Measurements from ENCODE around the gene DNAJB2.
"Not testable (repeated sequence)": the region's sequence is repeated elsewhere in the genome, so short reads cannot be mapped to it uniquely, and the experiment has no call there.

The DNAJB2 gene

DNA sequence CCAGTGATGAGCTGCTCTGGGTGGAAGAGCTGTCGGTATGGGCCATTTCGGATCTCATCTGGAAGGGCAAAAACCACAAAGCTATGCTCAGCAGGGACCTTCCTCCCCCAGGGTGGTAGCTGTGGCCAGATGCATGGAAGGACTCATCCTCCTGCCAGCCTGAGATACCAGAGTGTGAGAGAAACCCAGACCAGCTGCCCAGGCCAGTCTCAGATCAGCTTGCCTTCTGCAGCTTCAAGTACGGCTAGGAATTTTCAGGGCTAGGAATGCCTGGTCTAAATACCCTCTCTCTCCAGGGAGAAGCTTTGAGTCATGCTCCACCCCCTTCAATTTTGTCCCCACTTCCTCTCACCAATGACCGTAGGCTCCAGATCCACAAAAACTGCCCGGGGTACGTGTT lies 27.5 kb upstream of the DNAJB2 start:
- TF ChIP-seq POLR2A (IDR thresholded peaks at IDR 0.05; ENCODE audit: low read depth, low read length): no peak
- DNase-seq (ENCODE audit: insufficient read length, low spot score) (no peak), FAIRE-seq (no peak)

DNA sequence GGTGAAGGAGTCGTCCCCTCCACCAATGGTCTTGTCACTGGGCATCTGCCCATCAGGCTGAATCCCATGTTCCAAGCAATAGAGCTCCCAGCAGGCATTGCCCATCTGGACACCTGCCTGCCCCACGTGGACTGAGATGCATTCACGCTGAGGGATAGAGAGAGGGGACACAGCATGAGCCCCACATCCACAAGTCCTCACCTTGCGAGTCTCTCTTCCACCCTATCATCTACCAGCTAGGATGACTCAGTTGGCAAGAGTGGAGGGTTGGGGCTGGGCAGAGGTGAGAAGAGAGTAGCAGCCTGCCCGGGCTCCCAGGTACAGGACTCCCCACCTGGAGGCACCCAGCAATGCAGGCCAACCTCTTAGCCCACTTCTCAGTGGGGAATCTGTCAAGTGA lies 27.1 kb upstream of the DNAJB2 start:
- FAIRE-seq: no peak

DNA sequence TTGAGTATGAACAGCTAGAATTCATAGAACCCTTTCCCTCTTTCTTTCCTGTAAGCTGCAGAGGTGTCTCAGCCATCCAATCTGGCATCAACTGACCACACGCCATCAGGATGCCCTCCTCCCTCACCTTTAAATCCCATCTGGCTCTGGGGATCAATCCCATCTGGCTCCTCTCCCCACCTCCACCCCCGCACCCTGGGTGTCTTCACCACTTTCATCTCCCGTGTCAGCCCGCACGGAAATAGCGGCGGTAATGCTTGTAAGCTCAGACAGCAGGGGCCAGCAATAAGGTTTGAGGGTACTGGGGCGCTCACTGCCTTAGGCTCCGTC lies 26.6 kb upstream of the DNAJB2 start:
- DNase-seq (ENCODE audit: insufficient read length, low spot score) (no peak), FAIRE-seq (no peak)
- TF ChIP-seq POLR2A (IDR thresholded peaks at IDR 0.05; ENCODE audit: low read depth, low read length): no peak

More for the DNA sequence above, 27.1 kb upstream of the DNAJB2 start:
- no peak for DNase-seq (ENCODE audit: insufficient read length, low spot score)
- TF ChIP-seq POLR2A (IDR thresholded peaks at IDR 0.05; ENCODE audit: low read depth, low read length): no peak

DNA sequence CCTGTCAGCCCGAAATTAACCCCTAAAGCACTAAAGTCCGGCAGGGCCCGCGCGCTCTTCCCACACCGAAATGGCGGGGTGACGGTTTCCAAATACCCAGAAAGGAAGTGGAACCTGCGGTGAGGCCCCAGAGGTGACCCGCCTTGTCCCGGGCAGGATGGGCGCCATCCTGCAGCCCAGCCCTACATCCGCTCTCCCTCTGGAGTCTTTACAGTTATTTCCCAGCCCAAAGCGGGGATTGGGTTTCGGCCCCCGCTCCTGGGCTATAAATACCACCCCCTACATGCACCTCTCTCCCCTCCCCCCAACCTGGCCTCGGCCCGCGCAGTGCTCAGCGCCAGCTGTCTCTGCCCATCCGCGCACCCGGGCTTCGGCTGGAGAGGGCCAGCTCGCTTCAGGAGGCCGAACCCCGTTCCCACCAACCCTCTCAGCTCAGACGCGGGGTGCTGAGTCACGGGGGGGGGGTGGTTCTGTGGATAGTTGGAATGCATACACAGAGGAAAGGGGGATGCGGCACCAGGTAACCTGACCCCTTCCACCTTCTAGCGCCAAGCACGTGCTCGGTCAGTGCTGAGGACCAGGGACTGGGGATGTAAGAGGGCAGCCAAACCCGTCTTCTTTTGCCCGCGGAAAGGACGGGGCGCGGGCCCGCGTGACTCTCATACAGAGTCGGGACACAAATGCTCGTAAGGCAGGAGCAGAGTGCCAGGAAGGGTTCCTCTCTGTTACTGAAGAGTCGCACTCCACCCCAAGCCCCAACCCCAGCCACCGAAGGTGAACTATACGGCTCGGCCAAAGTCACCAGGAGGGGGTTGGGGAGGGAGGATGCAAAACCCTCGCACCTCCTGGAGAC lies 26.0 kb upstream of the DNAJB2 start, which contains the start of gene TUBA4B:
TSS of gene TUBA4B (plus strand) at position 344 of the 853 bp plus-strand sequence. CDS start at position 509, 165 bp downstream.
- DNase-seq (ENCODE audit: insufficient read length, low spot score) (no peak), FAIRE-seq (no peak)

DNA sequence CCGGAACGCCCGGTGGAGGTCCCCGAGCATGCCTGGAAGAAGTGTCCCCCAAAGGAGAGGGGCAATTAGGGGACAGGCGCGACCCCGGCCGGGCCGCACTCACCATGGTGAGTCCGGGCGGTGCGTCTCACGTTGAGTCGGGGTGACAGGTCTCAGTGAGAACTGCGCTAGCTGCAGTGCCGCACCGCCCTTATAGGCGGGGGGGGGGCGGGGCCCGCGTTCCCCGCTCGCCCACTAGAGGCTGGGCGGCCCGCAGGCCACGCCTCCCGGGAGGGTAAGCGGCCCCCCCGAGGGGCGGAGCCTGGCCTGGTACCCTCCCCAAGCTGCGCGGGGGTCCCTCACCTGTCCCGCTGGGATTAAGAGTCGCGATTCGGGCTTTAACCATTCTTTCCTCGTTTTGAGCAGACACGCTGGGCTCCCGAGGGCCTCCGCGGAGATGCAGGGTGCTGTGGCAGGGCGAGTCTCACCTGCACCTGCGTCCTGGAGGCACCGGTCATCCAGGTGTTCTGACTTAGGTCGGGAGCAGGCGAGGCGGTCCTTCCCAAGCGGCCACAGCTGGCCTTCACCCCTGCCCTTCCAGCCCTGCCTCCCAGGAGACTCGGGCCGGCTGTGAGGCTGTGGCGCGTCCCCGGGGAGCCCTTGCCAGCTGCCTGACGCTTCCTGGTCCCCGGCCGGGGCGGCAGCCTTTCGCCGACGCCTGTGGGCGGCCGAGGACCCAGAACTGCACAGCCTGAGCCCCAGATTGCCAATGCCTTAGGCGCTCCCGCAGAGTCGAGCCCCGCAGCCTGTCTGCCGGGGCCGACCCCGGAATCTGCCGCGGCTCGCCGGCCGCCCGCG lies 25.2 kb upstream of the DNAJB2 start, which contains the start of gene TUBA4A:
TSS of gene TUBA4A (minus strand) at position 166 of the 837 bp plus-strand sequence. CDS start at position 106, 60 bp downstream.
- FAIRE-seq (no peak), DNase-seq (ENCODE audit: insufficient read length, low spot score) (peak; percentile 78)
- peak; percentile 96 for TF ChIP-seq POLR2A (IDR thresholded peaks at IDR 0.05; ENCODE audit: low read depth, low read length)

More for the DNA sequence above, 26.0 kb upstream of the DNAJB2 start, which contains the start of gene TUBA4B:
- no peak; the same call in 1 of the 2 replicates for TF ChIP-seq POLR2A (IDR thresholded peaks at IDR 0.05; ENCODE audit: low read depth, low read length)

DNA sequence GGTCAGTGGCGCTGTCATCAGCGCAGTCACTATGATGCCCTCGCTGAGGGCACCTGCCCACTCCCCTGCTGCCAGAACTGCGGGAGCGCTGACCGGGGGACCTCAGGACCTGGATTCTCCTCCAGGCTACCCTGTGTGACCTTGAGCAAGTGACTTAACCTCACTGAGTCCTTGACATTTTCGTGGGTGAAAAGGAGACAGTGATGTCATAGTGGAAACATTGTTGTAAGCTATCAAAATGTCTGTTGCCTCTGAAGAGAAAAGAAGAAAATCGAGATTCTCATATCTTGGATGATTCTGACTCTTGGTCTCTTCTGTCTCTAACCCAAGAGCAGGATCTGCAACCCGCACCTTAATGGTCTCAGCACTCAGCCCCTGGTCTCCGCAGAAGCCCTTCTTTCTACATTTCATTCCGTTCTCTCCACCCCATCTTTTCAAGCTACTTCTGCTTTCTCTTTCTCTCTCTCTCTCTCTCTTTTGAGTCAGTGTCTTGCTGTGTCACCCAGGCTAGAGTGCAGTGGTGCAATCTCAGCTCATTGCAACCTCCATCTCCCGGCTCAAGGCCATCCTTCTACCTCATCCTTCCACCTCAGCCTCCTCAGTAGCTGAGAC lies 24.5 kb upstream of the DNAJB2 start:
- no peak for DNase-seq (ENCODE audit: insufficient read length, low spot score)
- no peak for FAIRE-seq
- TF ChIP-seq POLR2A (IDR thresholded peaks at IDR 0.05; ENCODE audit: low read depth, low read length): no peak

DNA sequence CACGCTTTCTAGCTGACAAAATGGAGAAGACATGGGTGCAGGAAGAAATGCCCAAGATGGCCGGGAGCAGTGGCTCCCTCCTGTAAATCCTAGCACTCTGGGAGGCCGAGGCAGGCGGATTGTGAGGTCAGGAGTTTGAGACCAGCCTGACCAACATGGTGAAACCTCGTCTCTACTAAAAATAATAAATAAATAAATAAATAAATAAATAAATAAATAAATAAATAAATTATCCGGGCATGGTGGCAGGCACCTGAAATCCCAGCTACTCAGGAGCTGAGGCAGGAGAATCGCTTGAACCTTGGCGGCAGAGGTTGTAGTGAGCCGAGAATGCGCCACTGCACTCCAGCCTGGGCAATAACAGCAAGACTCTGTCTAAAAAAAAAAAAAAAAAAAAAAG lies 20.2 kb upstream of the DNAJB2 start:
- not testable (repeated sequence) for DNase-seq (ENCODE audit: insufficient read length, low spot score); FAIRE-seq

DNA sequence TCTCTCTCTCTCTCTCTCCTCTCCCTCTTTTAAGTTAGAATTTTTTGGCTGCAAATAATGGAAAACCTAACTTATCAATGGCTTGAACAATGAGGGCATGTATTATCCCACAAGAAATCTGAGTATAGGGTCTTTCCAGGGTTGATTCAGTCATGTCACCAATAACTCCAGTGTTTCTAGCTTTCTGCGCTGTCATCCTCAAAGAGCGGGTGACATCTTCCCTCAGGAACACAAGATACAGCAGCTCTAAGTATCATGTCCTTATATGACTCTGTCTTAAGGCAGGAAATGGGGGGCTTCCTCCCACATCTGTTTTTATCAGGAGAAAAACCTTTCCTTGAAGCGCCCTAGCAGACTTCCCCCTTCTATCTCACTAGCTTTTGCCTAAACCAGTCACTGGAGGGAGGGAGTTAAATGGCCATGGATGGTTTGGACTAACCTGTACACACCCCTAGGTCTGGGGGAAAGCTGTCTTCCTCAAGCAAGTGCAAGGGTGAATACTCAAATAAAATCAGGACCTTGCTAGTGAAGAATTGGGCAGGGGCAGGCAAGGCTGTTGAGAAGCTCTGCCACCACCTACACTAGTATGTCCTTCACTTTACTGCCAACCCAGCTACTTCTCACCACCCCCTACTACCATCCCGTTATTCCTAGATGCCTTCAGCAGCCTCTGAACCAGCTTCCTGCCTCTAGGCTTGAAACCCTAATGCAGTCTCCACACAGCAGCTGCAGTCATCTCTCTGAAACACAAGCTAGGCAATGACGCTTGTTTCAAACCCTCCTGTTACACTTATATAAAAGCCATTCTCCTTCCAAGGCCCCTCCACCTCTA lies 17.9 kb upstream of the DNAJB2 start:
- FAIRE-seq (no peak), DNase-seq (ENCODE audit: insufficient read length, low spot score) (no peak)
- TF ChIP-seq POLR2A (IDR thresholded peaks at IDR 0.05; ENCODE audit: low read depth, low read length): no peak

DNA sequence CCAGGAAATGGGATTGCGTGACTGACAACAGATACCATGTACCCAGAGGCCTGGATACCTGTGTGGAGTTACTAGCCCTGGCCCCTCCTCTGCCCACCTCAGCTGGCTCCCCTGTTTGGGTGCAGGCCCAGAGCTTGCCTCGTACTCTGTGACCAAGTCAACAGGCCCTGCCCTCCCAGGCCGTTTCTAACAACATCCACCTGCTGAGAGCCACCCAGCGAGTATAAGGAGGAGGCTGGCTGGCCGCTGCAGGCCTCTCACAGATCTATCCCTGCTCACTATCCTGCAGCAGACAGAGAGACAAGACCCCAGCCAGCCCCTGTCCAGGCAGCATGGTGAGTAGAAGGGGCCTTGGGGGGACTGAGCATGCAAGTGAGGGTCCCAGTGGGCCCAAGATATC lies 12.9 kb upstream of the DNAJB2 start:
- FAIRE-seq (no peak), DNase-seq (ENCODE audit: insufficient read length, low spot score) (no peak)
- TF ChIP-seq POLR2A (IDR thresholded peaks at IDR 0.05; ENCODE audit: low read depth, low read length): no peak

DNA sequence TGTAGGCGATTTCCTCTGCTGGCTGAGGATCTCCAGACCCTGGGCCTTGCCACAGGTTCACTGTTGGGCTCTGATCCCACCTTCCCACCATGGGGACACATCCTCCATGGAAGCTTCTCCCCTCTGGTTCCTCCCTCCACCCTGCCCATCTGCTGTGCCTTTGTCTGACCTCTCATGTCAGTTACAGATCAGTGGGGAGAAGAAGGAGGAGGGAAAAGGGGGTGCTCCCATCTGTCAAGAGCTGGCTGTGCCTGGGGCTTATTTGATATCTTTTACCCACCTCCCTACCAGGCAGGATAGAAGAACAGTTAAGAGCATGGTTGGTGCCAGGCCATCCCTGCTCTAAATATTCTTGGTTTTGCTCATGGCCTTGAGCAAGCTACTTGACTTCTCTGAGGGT lies 12.3 kb upstream of the DNAJB2 start:
- DNase-seq (ENCODE audit: insufficient read length, low spot score): no peak
- TF ChIP-seq POLR2A (IDR thresholded peaks at IDR 0.05; ENCODE audit: low read depth, low read length): no peak
- no peak for FAIRE-seq

DNA sequence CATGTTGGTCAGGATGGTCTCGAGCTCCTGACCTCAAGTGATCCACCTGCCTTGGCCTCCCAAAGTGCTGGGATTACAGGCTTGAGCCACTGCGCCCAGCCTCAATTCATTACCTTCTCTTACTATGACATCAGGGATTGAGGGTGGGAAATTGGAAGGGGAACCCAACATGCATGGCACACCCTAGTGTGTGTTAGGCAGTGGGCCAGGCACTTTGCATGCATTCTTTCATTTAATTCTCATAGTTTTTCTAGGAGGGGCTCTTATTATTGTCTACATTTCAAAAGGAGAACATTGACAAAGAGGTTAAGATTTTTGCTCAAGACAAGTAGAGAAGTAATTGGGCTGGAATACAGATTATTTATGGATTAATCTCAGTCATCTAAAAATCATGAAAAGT lies 10.9 kb upstream of the DNAJB2 start:
- no peak for TF ChIP-seq POLR2A (IDR thresholded peaks at IDR 0.05; ENCODE audit: low read depth, low read length)
- DNase-seq (ENCODE audit: insufficient read length, low spot score): no peak
- no peak for FAIRE-seq

DNA sequence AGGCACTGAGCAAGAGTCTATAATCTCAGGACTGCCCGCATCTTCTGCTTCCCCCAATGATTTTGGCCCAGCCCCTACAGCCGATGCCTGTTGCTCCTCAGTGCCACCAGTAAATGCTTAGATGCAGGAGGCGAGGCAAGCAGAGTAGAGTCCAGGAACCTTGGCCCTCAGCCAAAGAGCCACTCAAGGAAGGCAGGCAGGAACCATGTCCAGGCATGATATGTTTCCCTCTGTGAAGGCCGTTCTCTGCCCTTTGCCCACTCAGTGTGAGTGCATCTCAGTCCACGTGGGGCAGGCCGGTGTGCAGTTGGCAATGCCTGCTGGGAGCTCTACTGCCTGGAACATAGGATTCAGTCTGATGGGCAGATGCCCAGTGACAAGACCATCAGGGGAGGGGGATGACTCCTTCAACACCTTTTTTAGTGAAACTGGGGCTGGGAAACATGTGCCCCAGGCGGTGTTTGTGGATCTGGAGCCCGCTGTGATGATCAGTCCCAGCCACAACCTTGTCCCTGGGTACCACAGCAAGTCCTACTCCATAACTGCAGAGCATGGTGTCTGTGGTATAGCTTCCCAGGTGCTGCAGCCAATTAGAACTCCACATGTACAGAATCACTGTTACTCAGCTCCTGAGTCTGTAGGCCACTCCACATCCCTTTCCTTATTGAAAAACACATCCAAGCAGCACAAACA lies 9.7 kb upstream of the DNAJB2 start:
- DNase-seq (ENCODE audit: insufficient read length, low spot score): no peak
- TF ChIP-seq POLR2A (IDR thresholded peaks at IDR 0.05; ENCODE audit: low read depth, low read length): no peak
- FAIRE-seq: no peak

DNA sequence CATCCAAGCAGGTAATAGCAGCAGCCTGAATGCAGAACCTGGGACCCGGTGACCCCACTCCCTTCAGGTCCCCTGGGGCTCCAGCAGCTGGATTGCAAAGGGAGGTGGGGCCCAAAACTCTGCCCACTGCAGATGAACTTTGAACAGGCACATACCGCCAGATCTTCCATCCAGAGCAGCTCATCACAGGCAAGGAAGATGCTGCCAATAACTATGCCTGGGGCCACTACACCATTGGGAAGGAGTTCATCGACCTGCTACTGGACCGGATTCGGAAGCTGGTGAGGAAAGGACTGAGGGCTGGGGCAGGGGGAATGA lies 9.2 kb upstream of the DNAJB2 start:
- DNase-seq (ENCODE audit: insufficient read length, low spot score) (no peak), FAIRE-seq (no peak)
- TF ChIP-seq POLR2A (IDR thresholded peaks at IDR 0.05; ENCODE audit: low read depth, low read length): no peak

All from H54 (cell line).